Testis (tissue), 2 donors: ENCODE results near the gene RPL9.

Experiments used
- CTCF ChIP-seq, 3 experiments: fragments of 450-650 bp in 2 of 3; fragments of 200-600 bp in 1 of 3; sonication (generic) in 1 of 3; IDR thresholded peaks; one replicate each; pipeline ENCODE4 v1.5.1; 2016 to 2019; ENCODE audit warnings: antibody characterized with exemption in 3 of 3, mild to moderate bottlenecking in 2 of 3, moderate library complexity in 1 of 3
- POLR2A ChIP-seq: fragments of 450-650 bp; IDR thresholded peaks from one replicate; pipeline ENCODE4 v1.6.1; 2017; ENCODE audit warnings: antibody characterized with exemption, mild to moderate bottlenecking, moderate library complexity

GRCh38 chr4:39406763-39407583 lies 51.7 kb downstream of the RPL9 start, which contains the start of gene KLB:
- TF ChIP-seq CTCF (IDR thresholded peaks at IDR 0.05) (no peak), POLR2A (no peak)
